PC-3 (cell line): ENCODE measurements around the gene AFF4.

ENCODE experiments used
- EZH2 ChIP-seq: fragments of 300-600 bp; sonication (generic); IDR thresholded peaks from one replicate; pipeline ENCODE4 v1.6.1; 2017; ENCODE audit warnings: antibody characterized with exemption, mild to moderate bottlenecking, low read length; ENCODE audit not compliant: unreplicated experiment
- TF ChIP-seq, protein P1 (sequence below): fragments of 300-600 bp; sonication (generic); conservative IDR thresholded peaks from 2 replicates; pipeline ENCODE4 v1.5.1; 2017; ENCODE audit warnings: antibody characterized with exemption, low read depth, mild to moderate bottlenecking, low read length

DNA sequence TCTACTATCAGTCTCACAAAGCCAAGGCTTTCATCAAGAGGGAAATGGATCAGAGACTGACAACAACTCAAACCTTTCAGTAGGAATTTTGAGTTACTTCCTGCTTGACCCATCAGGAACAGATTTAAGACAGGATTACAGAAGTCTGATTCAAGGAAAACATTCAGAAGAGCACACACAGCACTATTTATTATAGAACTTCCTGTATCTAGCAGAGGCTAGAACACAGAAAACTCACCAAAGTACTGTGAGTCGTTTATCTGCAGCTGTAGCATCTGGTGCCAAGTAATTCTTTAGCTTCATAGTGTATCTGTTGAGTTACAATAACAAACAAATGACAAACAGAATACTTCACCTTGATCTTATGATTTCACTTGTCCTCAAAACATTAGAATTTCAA lies 76.2 kb downstream of the AFF4 start:
- TF ChIP-seq, protein P1, sequence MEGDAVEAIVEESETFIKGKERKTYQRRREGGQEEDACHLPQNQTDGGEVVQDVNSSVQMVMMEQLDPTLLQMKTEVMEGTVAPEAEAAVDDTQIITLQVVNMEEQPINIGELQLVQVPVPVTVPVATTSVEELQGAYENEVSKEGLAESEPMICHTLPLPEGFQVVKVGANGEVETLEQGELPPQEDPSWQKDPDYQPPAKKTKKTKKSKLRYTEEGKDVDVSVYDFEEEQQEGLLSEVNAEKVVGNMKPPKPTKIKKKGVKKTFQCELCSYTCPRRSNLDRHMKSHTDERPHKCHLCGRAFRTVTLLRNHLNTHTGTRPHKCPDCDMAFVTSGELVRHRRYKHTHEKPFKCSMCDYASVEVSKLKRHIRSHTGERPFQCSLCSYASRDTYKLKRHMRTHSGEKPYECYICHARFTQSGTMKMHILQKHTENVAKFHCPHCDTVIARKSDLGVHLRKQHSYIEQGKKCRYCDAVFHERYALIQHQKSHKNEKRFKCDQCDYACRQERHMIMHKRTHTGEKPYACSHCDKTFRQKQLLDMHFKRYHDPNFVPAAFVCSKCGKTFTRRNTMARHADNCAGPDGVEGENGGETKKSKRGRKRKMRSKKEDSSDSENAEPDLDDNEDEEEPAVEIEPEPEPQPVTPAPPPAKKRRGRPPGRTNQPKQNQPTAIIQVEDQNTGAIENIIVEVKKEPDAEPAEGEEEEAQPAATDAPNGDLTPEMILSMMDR = no peak
- TF ChIP-seq EZH2 = no peak
